Sigmoid colon (tissue), 7 donors: ENCODE data around the gene HDAC4. TPM values are rescaled to one million over a fixed set of nuclear protein-coding genes. Genes with fewer than 3 reads are reported as not detected.

ENCODE experiments used
- DNase-seq: peaks from one replicate; pipeline ENCODE4 v3.0.0-alpha.2; 2019
- H3K27ac ChIP-seq, 4 donors: fragments of 200-600 bp; sonication (generic); one replicate each; pipeline ENCODE4 v1.5.1; 2016 to 2019; ENCODE audit warnings: mild to moderate bottlenecking in 1 of 4
- H3K27me3 ChIP-seq, 3 donors: fragments of 200-600 bp; sonication (generic); one replicate each; pipeline ENCODE4 v1.5.1; 2019; ENCODE audit warnings: mild to moderate bottlenecking in 1 of 3
- H3K36me3 ChIP-seq, 4 donors: fragments of 200-600 bp; sonication (generic); one replicate each; pipeline ENCODE4 v1.5.1; 2016 to 2019
- H3K4me1 ChIP-seq, 4 donors: fragments of 200-600 bp; sonication (generic); one replicate each; pipeline ENCODE4 v1.5.1; 2017 to 2019
- H3K4me3 ChIP-seq, 4 donors: fragments of 200-600 bp; sonication (generic); one replicate each; pipeline ENCODE4 v1.5.1; 2017 to 2019; ENCODE audit warnings: mild to moderate bottlenecking in 2 of 4, moderate library complexity in 1 of 4
- H3K9me3 ChIP-seq, 4 donors: fragments of 200-600 bp in 3 of 4; sonication (generic) in 3 of 4; one replicate each; pipeline versions ENCODE4 v1.5.1 to v1.6.1; 2013 to 2019
- EP300 ChIP-seq, 4 donors: sonication (generic); formaldehyde crosslinking; IDR thresholded peaks; one replicate each; pipeline ENCODE4 v1.6.1; 2017; ENCODE audit warnings: antibody characterized with exemption in 4 of 4
- POLR2A ChIP-seq, 2 donors: fragments of 450-650 bp; IDR thresholded peaks; one replicate each; pipeline ENCODE4 v1.6.1; 2016; ENCODE audit warnings: antibody characterized with exemption in 2 of 2, mild to moderate bottlenecking in 2 of 2, moderate library complexity in 2 of 2
- POLR2AphosphoS5 ChIP-seq, 4 donors: sonication (generic); formaldehyde crosslinking; IDR thresholded peaks; one replicate each; pipeline ENCODE4 v1.6.1; 2017; ENCODE audit warnings: antibody characterized with exemption in 4 of 4
- WGBS, 2 donors: extraction: QIAGEN DNeasy Blood & Tissue Kit; methylation state at CpG; one replicate each; pipeline ENCODE4 v1.1.7; 2013; 5-methylcytosine and 5-hydroxymethylcytosine counted together
- intact Hi-C: fragments of 100-400 bp; cut with DNase I; formaldehyde crosslinking; loops from one replicate; pipeline ENCODE4 v1.15.1; 2023
- polyA plus RNA-seq, 3 donors: library from polyadenylated mRNA; stranded (reverse); fragments of 200-250 nt; gene quantifications; one replicate each; pipeline ENCODE4 v1.2.3, GENCODE V29; 2013
- total RNA-seq, 4 donors: library from RNA; depleted of rRNA; stranded (reverse); fragments of >200 nt; gene quantifications; one replicate each; pipeline ENCODE4 v1.1.0, GENCODE V29; 2016
- TF ChIP-seq, protein P1 (sequence below), 4 experiments: fragments of 450-650 bp in 3 of 4; fragments of 200-600 bp in 1 of 4; IDR thresholded peaks; one replicate each; pipeline ENCODE4 v1.5.1; 2016 to 2019; ENCODE audit warnings: antibody characterized with exemption in 4 of 4, mild to moderate bottlenecking in 3 of 4, moderate library complexity in 2 of 4
- donor health status: healthy with polysubstance abuse.
- donor health status: Bipolar disorder and iron deficiency.
- donor health status: healthy.

Gene HDAC4
- total and polyA plus RNA-seq, 7 donors = 1.8 to 196 (median 77.0) TPM

DNA sequence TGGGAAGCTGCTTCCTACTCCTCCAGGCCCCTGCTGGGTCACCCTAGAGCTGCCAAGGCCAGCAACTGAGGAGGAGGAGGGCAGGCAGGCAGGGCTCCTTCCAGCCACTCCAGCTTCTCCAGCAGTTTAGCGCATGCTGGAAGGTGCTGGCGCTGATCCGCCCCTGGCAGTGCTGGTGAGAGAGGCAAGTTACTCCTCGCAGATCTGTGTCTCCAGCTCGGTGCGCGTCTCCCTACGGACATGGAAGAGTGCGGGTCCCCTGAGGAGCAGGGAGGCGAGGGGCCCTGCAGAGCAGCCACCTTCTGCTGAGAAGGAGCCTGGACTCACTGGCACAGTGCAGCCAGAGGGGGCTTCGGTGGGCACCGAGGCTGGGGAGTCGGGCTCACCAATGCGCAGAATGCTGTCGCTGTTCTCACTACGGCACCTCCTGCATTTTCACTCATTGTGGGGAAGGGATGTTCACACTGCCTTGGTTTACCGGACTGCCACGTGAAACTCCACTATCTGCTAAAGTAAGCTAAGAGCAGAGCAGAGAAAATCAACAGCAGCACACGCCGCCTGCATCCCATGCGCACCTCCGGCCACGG is 206.0 kb downstream of the HDAC4 start:
- H3K27ac ChIP-seq = peak overlapping the region in 3 of 4 donors; percentile 20 to 54 (median 36)
- DNase-seq = peak; percentile 70
- H3K9me3 ChIP-seq = no peaks in the 10 kb centered on the region
- H3K4me3 ChIP-seq = no peak overlapping the region
- peaks cover under 1 to 36% (median 9%) of the 10 kb centered on the region in 4 donors for H3K36me3 ChIP-seq
- H3K4me1 ChIP-seq = peaks cover 0 to 64% (median 58%) of the 10 kb centered on the region in 4 donors
- no peaks in the 10 kb centered on the region for H3K27me3 ChIP-seq
- intact Hi-C loops = no loop called here
- WGBS, 2 donors = 94 to 97% methylated on average over 23 of the region's 23 CpGs
- TF ChIP-seq, protein P1, sequence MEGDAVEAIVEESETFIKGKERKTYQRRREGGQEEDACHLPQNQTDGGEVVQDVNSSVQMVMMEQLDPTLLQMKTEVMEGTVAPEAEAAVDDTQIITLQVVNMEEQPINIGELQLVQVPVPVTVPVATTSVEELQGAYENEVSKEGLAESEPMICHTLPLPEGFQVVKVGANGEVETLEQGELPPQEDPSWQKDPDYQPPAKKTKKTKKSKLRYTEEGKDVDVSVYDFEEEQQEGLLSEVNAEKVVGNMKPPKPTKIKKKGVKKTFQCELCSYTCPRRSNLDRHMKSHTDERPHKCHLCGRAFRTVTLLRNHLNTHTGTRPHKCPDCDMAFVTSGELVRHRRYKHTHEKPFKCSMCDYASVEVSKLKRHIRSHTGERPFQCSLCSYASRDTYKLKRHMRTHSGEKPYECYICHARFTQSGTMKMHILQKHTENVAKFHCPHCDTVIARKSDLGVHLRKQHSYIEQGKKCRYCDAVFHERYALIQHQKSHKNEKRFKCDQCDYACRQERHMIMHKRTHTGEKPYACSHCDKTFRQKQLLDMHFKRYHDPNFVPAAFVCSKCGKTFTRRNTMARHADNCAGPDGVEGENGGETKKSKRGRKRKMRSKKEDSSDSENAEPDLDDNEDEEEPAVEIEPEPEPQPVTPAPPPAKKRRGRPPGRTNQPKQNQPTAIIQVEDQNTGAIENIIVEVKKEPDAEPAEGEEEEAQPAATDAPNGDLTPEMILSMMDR (IDR thresholded peaks at IDR 0.05) = no peak
- TF ChIP-seq EP300 (IDR thresholded peaks at IDR 0.05) (no peak), POLR2AphosphoS5 (IDR thresholded peaks at IDR 0.05) (no peak), POLR2A (IDR thresholded peaks at IDR 0.05) (no peak)

DNA sequence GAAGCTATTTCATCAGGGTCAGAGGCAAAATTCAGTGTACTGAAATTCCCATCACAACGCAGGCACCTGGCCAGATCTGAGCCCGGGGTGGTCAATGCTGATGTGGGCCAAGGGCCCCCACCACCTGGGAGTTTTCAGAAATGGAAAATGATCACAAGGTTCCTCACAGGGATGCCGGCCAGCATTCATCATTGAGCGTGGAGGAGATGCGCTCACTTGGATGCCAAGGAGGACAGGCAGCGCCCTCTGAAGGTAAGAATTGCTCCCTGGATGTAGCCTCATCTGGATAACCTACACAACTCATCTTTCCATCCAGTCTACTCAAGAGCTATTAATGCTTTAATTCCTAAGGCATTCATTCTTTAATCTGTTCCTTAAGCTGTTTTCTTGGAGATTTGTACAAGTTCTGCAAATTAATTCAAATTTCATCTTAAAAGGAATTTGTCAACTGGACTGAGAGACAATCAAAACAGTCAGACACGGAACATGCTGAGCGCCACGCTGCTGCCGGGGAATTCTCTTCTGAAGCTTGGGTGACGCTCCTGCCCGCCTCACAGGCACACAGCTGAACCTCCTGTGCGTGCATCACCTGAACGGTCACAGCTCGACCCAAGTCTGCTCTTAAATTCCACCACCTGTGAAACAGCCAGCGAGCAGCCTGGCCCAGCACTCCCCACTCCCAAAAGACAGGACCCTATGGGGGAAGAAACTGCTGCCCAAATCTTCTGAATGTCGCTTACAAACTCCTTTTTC is 206.7 kb downstream of the HDAC4 start:
- WGBS, 2 donors = 91 to 97% methylated on average over 17 of the region's 17 CpGs
- TF ChIP-seq POLR2A (IDR thresholded peaks at IDR 0.05) = no peak
- no peak for TF ChIP-seq EP300 (IDR thresholded peaks at IDR 0.05)
- H3K36me3 ChIP-seq = peaks cover 6 to 44% (median 16%) of the 10 kb centered on the region in 4 donors
- no peak overlapping the region for H3K4me3 ChIP-seq
- peak overlapping the region in 3 of 4 donors; percentile 29 to 54 (median 36) for H3K27ac ChIP-seq
- intact Hi-C loops = no loop called here
- peaks cover 0 to 57% (median 51%) of the 10 kb centered on the region in 4 donors for H3K4me1 ChIP-seq
- no peaks in the 10 kb centered on the region for H3K27me3 ChIP-seq
- peak; percentile 64 for DNase-seq
- H3K9me3 ChIP-seq = no peaks in the 10 kb centered on the region

DNA sequence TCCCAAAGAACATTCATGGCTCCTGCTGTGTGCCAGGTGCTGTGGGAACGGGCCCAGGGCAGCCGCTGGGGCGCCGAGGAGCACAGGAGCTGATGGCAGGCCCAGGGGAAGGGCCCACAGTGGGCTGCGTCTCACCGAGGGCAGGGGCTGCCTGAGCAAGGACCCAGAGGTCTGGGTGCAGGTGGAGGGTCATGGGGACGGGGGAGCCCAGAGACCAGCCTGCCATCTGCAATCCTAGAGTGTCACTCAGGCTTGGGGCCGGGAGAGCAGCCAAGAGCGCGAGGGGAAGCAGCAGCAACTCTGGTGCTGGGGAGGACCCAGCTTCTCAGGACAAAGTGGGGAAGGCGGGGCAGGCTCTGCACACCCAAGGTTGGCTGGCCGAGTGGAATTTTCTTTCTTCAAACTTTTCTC is 207.4 kb downstream of the HDAC4 start:
- TF ChIP-seq POLR2A (IDR thresholded peaks at IDR 0.05) (no peak), POLR2AphosphoS5 (IDR thresholded peaks at IDR 0.05) (no peak), EP300 (IDR thresholded peaks at IDR 0.05) (no peak)
- TF ChIP-seq, protein P1 (IDR thresholded peaks at IDR 0.05) = no peak
- H3K9me3 ChIP-seq = no peaks in the 10 kb centered on the region
- H3K27ac ChIP-seq = peak overlapping the region in 3 of 4 donors; percentile 29 to 54 (median 36)
- peaks cover 12 to 51% (median 22%) of the 10 kb centered on the region in 4 donors for H3K36me3 ChIP-seq
- peaks cover 0 to 52% (median 46%) of the 10 kb centered on the region in 4 donors for H3K4me1 ChIP-seq
- intact Hi-C loops = no loop called here
- WGBS, 2 donors = 88 to 94% methylated on average over 12 of the region's 12 CpGs
- DNase-seq = peak; percentile 68
- no peaks in the 10 kb centered on the region for H3K27me3 ChIP-seq
- H3K4me3 ChIP-seq = no peak overlapping the region

GRCh38 chr2:239192975-239193374 is 207.8 kb downstream of the HDAC4 start:
- 91 to 94% methylated on average over 8 of the region's 8 CpGs for WGBS, 2 donors
- Histone ChIP-seq H3K4me1 (peaks cover 0 to 52% (median 44%) of the 10 kb centered on the region in 4 donors), H3K9me3 (no peaks in the 10 kb centered on the region), H3K27ac (peak overlapping the region in 3 of 4 donors; percentile 29 to 54 (median 36)), H3K36me3 (peaks cover 16 to 51% (median 27%) of the 10 kb centered on the region in 4 donors), H3K4me3 (no peak overlapping the region), H3K27me3 (no peaks in the 10 kb centered on the region)
- TF ChIP-seq, protein P1 (IDR thresholded peaks at IDR 0.05) = no peak
- TF ChIP-seq EP300 (IDR thresholded peaks at IDR 0.05) = no peak
- TF ChIP-seq POLR2A (IDR thresholded peaks at IDR 0.05) = no peak
- no peak for TF ChIP-seq POLR2AphosphoS5 (IDR thresholded peaks at IDR 0.05)
- peak; percentile 38 for DNase-seq
- intact Hi-C loops = no loop called here

- 78 to 95% methylated on average over 17 of the region's 17 CpGs for WGBS, 2 donors
- Histone ChIP-seq H3K27me3 (no peaks in the 10 kb centered on the region), H3K4me1 (peaks cover 0 to 52% (median 44%) of the 10 kb centered on the region in 4 donors), H3K36me3 (peaks cover 19 to 54% (median 30%) of the 10 kb centered on the region in 4 donors), H3K4me3 (no peak overlapping the region), H3K9me3 (no peaks in the 10 kb centered on the region), H3K27ac (no peak overlapping the region)
- intact Hi-C loops = no loop called here
- TF ChIP-seq POLR2AphosphoS5 (IDR thresholded peaks at IDR 0.05) = no peak
- TF ChIP-seq EP300 (IDR thresholded peaks at IDR 0.05) = no peak
- TF ChIP-seq, protein P1 (IDR thresholded peaks at IDR 0.05) = no peak
- TF ChIP-seq POLR2A (IDR thresholded peaks at IDR 0.05) = no peak
- peak; percentile 55 for DNase-seq
Observed at GRCh38 chr2:239192456-239192855, 208.4 kb downstream of the HDAC4 start.
